ENCODE measurements around the gene AMTN. TPM values are rescaled to one million over a fixed set of nuclear protein-coding genes. Genes with fewer than 3 reads are reported as not detected.

AMTN gene
- total RNA-seq, 1 donor from 2014 or later = not detected

GRCh38 chr4:70556856-70557255, 38.5 kb downstream of the AMTN start:
- no peaks in the 10 kb centered on the region for H3K9me3 ChIP-seq (ENCODE audit: control insufficient read depth in 3 of 3, low read length in 3 of 3)
- no peaks in the 10 kb centered on the region for H3K27me3 ChIP-seq (ENCODE audit: control insufficient read depth in 3 of 3, insufficient read depth in 3 of 3, low read length in 3 of 3)
- no peak overlapping the region for H3K27ac ChIP-seq (ENCODE audit: low read depth, low read length)
- H3K36me3 ChIP-seq (ENCODE audit: control insufficient read depth in 3 of 3, insufficient read depth in 3 of 3, low read length in 3 of 3) = no peaks in the 10 kb centered on the region
- H3K4me3 ChIP-seq (ENCODE audit: low read length in 3 of 3) = no peak overlapping the region
- H3K9ac ChIP-seq (ENCODE audit: low read depth in 1 of 3, low read length in 3 of 3) = no peak overlapping the region
- no peaks in the 10 kb centered on the region for H3K4me1 ChIP-seq (ENCODE audit: control insufficient read depth in 3 of 3, insufficient read depth in 3 of 3, low read length in 3 of 3)

GRCh38 chr4:70559211-70559830, 41.0 kb downstream of the AMTN start:
- Histone ChIP-seq H3K9ac (ENCODE audit: low read depth in 1 of 3, low read length in 3 of 3) (no peak overlapping the region), H3K9me3 (ENCODE audit: control insufficient read depth in 3 of 3, low read length in 3 of 3) (no peaks in the 10 kb centered on the region), H3K4me1 (ENCODE audit: control insufficient read depth in 3 of 3, insufficient read depth in 3 of 3, low read length in 3 of 3) (no peaks in the 10 kb centered on the region), H3K27ac (ENCODE audit: low read depth, low read length) (no peak overlapping the region), H3K4me3 (ENCODE audit: low read length in 3 of 3) (no peak overlapping the region), H3K27me3 (ENCODE audit: control insufficient read depth in 3 of 3, insufficient read depth in 3 of 3, low read length in 3 of 3) (no peaks in the 10 kb centered on the region), H3K36me3 (ENCODE audit: control insufficient read depth in 3 of 3, insufficient read depth in 3 of 3, low read length in 3 of 3) (no peaks in the 10 kb centered on the region)

GRCh38 chr4:70559924-70560323, 41.6 kb downstream of the AMTN start:
- Histone ChIP-seq H3K36me3 (ENCODE audit: control insufficient read depth in 3 of 3, insufficient read depth in 3 of 3, low read length in 3 of 3) (no peaks in the 10 kb centered on the region), H3K27ac (ENCODE audit: low read depth, low read length) (no peak overlapping the region), H3K27me3 (ENCODE audit: control insufficient read depth in 3 of 3, insufficient read depth in 3 of 3, low read length in 3 of 3) (no peaks in the 10 kb centered on the region), H3K4me1 (ENCODE audit: control insufficient read depth in 3 of 3, insufficient read depth in 3 of 3, low read length in 3 of 3) (no peaks in the 10 kb centered on the region), H3K4me3 (ENCODE audit: low read length in 3 of 3) (no peak overlapping the region), H3K9me3 (ENCODE audit: control insufficient read depth in 3 of 3, low read length in 3 of 3) (no peaks in the 10 kb centered on the region), H3K9ac (ENCODE audit: low read depth in 1 of 3, low read length in 3 of 3) (no peak overlapping the region)

GRCh38 chr4:70564033-70564432, 45.7 kb downstream of the AMTN start:
- no peaks in the 10 kb centered on the region for H3K4me1 ChIP-seq (ENCODE audit: control insufficient read depth in 3 of 3, insufficient read depth in 3 of 3, low read length in 3 of 3)
- no peak overlapping the region for H3K9ac ChIP-seq (ENCODE audit: low read depth in 1 of 3, low read length in 3 of 3)
- H3K27ac ChIP-seq (ENCODE audit: low read depth, low read length) = no peak overlapping the region
- no peak overlapping the region for H3K4me3 ChIP-seq (ENCODE audit: low read length in 3 of 3)
- no peaks in the 10 kb centered on the region for H3K36me3 ChIP-seq (ENCODE audit: control insufficient read depth in 3 of 3, insufficient read depth in 3 of 3, low read length in 3 of 3)
- H3K9me3 ChIP-seq (ENCODE audit: control insufficient read depth in 3 of 3, low read length in 3 of 3) = no peaks in the 10 kb centered on the region
- H3K27me3 ChIP-seq (ENCODE audit: control insufficient read depth in 3 of 3, insufficient read depth in 3 of 3, low read length in 3 of 3) = no peaks in the 10 kb centered on the region

- H3K4me1 ChIP-seq (ENCODE audit: control insufficient read depth in 3 of 3, insufficient read depth in 3 of 3, low read length in 3 of 3) = no peaks in the 10 kb centered on the region
- H3K27ac ChIP-seq (ENCODE audit: low read depth, low read length) = no peak overlapping the region
- H3K36me3 ChIP-seq (ENCODE audit: control insufficient read depth in 3 of 3, insufficient read depth in 3 of 3, low read length in 3 of 3) = no peaks in the 10 kb centered on the region
- H3K27me3 ChIP-seq (ENCODE audit: control insufficient read depth in 3 of 3, insufficient read depth in 3 of 3, low read length in 3 of 3) = peaks cover 0 to 4% (median 0%) of the 10 kb centered on the region in 3 donors
- H3K9me3 ChIP-seq (ENCODE audit: control insufficient read depth in 3 of 3, low read length in 3 of 3) = no peaks in the 10 kb centered on the region
- H3K9ac ChIP-seq (ENCODE audit: low read depth in 1 of 3, low read length in 3 of 3) = no peak overlapping the region
- H3K4me3 ChIP-seq (ENCODE audit: low read length in 3 of 3) = no peak overlapping the region
Observed at GRCh38 chr4:70570796-70571195, 52.4 kb downstream of the AMTN start.

- H3K27ac ChIP-seq (ENCODE audit: low read depth, low read length) = no peak overlapping the region
- H3K36me3 ChIP-seq (ENCODE audit: control insufficient read depth in 3 of 3, insufficient read depth in 3 of 3, low read length in 3 of 3) = no peaks in the 10 kb centered on the region
- H3K27me3 ChIP-seq (ENCODE audit: control insufficient read depth in 3 of 3, insufficient read depth in 3 of 3, low read length in 3 of 3) = peaks cover 0 to 4% (median 0%) of the 10 kb centered on the region in 3 donors
- no peak overlapping the region for H3K9ac ChIP-seq (ENCODE audit: low read depth in 1 of 3, low read length in 3 of 3)
- no peaks in the 10 kb centered on the region for H3K9me3 ChIP-seq (ENCODE audit: control insufficient read depth in 3 of 3, low read length in 3 of 3)
- H3K4me3 ChIP-seq (ENCODE audit: low read length in 3 of 3) = no peak overlapping the region
- no peaks in the 10 kb centered on the region for H3K4me1 ChIP-seq (ENCODE audit: control insufficient read depth in 3 of 3, insufficient read depth in 3 of 3, low read length in 3 of 3)
Observed at GRCh38 chr4:70571772-70572171, 53.4 kb downstream of the AMTN start.

- no peak overlapping the region for H3K27ac ChIP-seq (ENCODE audit: low read depth, low read length)
- no peak overlapping the region for H3K4me3 ChIP-seq (ENCODE audit: low read length in 3 of 3)
- H3K4me1 ChIP-seq (ENCODE audit: control insufficient read depth in 3 of 3, insufficient read depth in 3 of 3, low read length in 3 of 3) = no peaks in the 10 kb centered on the region
- no peaks in the 10 kb centered on the region for H3K36me3 ChIP-seq (ENCODE audit: control insufficient read depth in 3 of 3, insufficient read depth in 3 of 3, low read length in 3 of 3)
- no peak overlapping the region for H3K9ac ChIP-seq (ENCODE audit: low read depth in 1 of 3, low read length in 3 of 3)
- no peaks in the 10 kb centered on the region for H3K9me3 ChIP-seq (ENCODE audit: control insufficient read depth in 3 of 3, low read length in 3 of 3)
- H3K27me3 ChIP-seq (ENCODE audit: control insufficient read depth in 3 of 3, insufficient read depth in 3 of 3, low read length in 3 of 3) = peaks cover 0 to 4% (median 0%) of the 10 kb centered on the region in 3 donors
Observed at GRCh38 chr4:70575964-70576363, 57.6 kb downstream of the AMTN start.

GRCh38 chr4:70577220-70577927, 59.0 kb downstream of the AMTN start:
- Histone ChIP-seq H3K4me1 (ENCODE audit: control insufficient read depth in 3 of 3, insufficient read depth in 3 of 3, low read length in 3 of 3) (no peaks in the 10 kb centered on the region), H3K9ac (ENCODE audit: low read depth in 1 of 3, low read length in 3 of 3) (no peak overlapping the region), H3K9me3 (ENCODE audit: control insufficient read depth in 3 of 3, low read length in 3 of 3) (no peaks in the 10 kb centered on the region), H3K36me3 (ENCODE audit: control insufficient read depth in 3 of 3, insufficient read depth in 3 of 3, low read length in 3 of 3) (no peaks in the 10 kb centered on the region), H3K27ac (ENCODE audit: low read depth, low read length) (no peak overlapping the region), H3K4me3 (ENCODE audit: low read length in 3 of 3) (no peak overlapping the region), H3K27me3 (ENCODE audit: control insufficient read depth in 3 of 3, insufficient read depth in 3 of 3, low read length in 3 of 3) (peaks cover 0 to 3% (median 0%) of the 10 kb centered on the region in 3 donors)

- Histone ChIP-seq H3K36me3 (ENCODE audit: control insufficient read depth in 3 of 3, insufficient read depth in 3 of 3, low read length in 3 of 3) (no peaks in the 10 kb centered on the region), H3K27ac (ENCODE audit: low read depth, low read length) (no peak overlapping the region), H3K9me3 (ENCODE audit: control insufficient read depth in 3 of 3, low read length in 3 of 3) (no peaks in the 10 kb centered on the region), H3K27me3 (ENCODE audit: control insufficient read depth in 3 of 3, insufficient read depth in 3 of 3, low read length in 3 of 3) (no peaks in the 10 kb centered on the region), H3K4me3 (ENCODE audit: low read length in 3 of 3) (no peak overlapping the region), H3K4me1 (ENCODE audit: control insufficient read depth in 3 of 3, insufficient read depth in 3 of 3, low read length in 3 of 3) (no peaks in the 10 kb centered on the region), H3K9ac (ENCODE audit: low read depth in 1 of 3, low read length in 3 of 3) (no peak overlapping the region)
Observed at GRCh38 chr4:70581980-70582379, 63.6 kb downstream of the AMTN start.

All from skeletal muscle tissue (tissue), 4 donors.